Neural progenitor cell (in vitro differentiated cells): ENCODE results near the gene PCDHB5.

Source experiments
- EZH2 ChIP-seq: fragments of 200-600 bp; sonication (generic); IDR thresholded peaks from 2 replicates; pipeline ENCODE4 v1.6.1; 2017; ENCODE audit warnings: antibody characterized with exemption, mild to moderate bottlenecking, moderate library complexity
- EZH2phosphoT487 ChIP-seq: fragments of 200-600 bp; sonication (generic); IDR thresholded peaks from 2 replicates; pipeline ENCODE4 v1.6.1; 2017; ENCODE audit warnings: antibody characterized with exemption
- TF ChIP-seq, protein P1 (sequence below): fragments of 200-600 bp; sonication (generic); IDR thresholded peaks from 2 replicates; pipeline ENCODE4 v1.5.1; 2017; ENCODE audit warnings: antibody characterized with exemption, mild to moderate bottlenecking

DNA sequence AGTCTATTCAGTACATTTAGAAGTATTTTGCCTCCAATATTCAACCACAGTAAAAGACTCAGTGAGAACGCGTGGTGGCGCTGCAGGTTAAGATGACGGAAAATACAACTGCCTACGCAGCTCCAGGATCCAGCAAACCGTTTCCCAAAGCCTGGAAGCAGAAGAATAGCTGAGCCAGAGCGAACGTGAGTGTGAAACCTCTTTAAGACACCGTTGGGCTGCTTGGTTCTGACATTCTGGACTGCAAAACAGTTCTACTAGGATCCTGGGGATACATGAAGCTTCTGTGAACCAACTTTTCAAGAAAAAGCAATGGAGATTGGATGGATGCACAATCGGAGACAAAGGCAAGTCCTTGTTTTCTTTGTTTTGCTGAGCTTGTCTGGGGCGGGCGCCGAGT lies 47.2 kb downstream of the PCDHB5 start, which contains the start of gene PCDHB16:
- TF ChIP-seq, protein P1, sequence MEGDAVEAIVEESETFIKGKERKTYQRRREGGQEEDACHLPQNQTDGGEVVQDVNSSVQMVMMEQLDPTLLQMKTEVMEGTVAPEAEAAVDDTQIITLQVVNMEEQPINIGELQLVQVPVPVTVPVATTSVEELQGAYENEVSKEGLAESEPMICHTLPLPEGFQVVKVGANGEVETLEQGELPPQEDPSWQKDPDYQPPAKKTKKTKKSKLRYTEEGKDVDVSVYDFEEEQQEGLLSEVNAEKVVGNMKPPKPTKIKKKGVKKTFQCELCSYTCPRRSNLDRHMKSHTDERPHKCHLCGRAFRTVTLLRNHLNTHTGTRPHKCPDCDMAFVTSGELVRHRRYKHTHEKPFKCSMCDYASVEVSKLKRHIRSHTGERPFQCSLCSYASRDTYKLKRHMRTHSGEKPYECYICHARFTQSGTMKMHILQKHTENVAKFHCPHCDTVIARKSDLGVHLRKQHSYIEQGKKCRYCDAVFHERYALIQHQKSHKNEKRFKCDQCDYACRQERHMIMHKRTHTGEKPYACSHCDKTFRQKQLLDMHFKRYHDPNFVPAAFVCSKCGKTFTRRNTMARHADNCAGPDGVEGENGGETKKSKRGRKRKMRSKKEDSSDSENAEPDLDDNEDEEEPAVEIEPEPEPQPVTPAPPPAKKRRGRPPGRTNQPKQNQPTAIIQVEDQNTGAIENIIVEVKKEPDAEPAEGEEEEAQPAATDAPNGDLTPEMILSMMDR: peak; percentile 72
- TF ChIP-seq EZH2 (no peak), EZH2phosphoT487 (no peak)
